LoVo (cell line): ENCODE data around the gene CYP2B6.
"Not testable (repeated sequence)": the region's sequence is repeated elsewhere in the genome, so short reads cannot be mapped to it uniquely, and the experiment has no call there.

Experiments used
- DNase-seq: peaks from one replicate; pipeline ENCODE4 v3.0.0-alpha.2; 2016; ENCODE audit warnings: low spot score

CYP2B6 gene

GRCh38 chr19:41031916-41032315 is 40.8 kb downstream of the CYP2B6 start:
- no peak for DNase-seq

GRCh38 chr19:41033324-41033723 is 42.2 kb downstream of the CYP2B6 start:
- DNase-seq: not testable (repeated sequence)

- no peak for DNase-seq
These were observed 48.7 kb downstream of the CYP2B6 start for GRCh38 chr19:41039806-41040205.

GRCh38 chr19:41045095-41045494 is 54.0 kb downstream of the CYP2B6 start:
- not testable (repeated sequence) for DNase-seq

GRCh38 chr19:41050426-41050825 is 59.3 kb downstream of the CYP2B6 start:
- DNase-seq: no peak

GRCh38 chr19:41052162-41052561 is 61.1 kb downstream of the CYP2B6 start:
- DNase-seq: not testable (repeated sequence)

GRCh38 chr19:41053331-41053730 is 62.2 kb downstream of the CYP2B6 start:
- not testable (repeated sequence) for DNase-seq

GRCh38 chr19:41064974-41065569 is 74.0 kb downstream of the CYP2B6 start:
- DNase-seq: no peak
